AG09319 (cell line): ENCODE data around the gene TSHR.

Experiments
- DNase-seq: peaks from one replicate; pipeline ENCODE4 v3.0.0-alpha.2; 2010; ENCODE audit warnings: low read depth; ENCODE audit errors: extremely low read depth
- CTCF ChIP-seq: IDR thresholded peaks from 2 replicates; pipeline ENCODE4 v1.5.1; 2011; ENCODE audit warnings: low read depth, mild to moderate bottlenecking, inconsistent platforms, low read length, moderate library complexity

TSHR gene

GRCh38 chr14:80965037-80965436, 9.6 kb downstream of the TSHR start:
- DNase-seq: no peak
- TF ChIP-seq CTCF: no peak

GRCh38 chr14:80973931-80974641, 18.7 kb downstream of the TSHR start:
- no peak for TF ChIP-seq CTCF
- no peak for DNase-seq

- TF ChIP-seq CTCF: no peak
- no peak for DNase-seq
Observed at GRCh38 chr14:80974679-80975078, 19.3 kb downstream of the TSHR start.

DNA sequence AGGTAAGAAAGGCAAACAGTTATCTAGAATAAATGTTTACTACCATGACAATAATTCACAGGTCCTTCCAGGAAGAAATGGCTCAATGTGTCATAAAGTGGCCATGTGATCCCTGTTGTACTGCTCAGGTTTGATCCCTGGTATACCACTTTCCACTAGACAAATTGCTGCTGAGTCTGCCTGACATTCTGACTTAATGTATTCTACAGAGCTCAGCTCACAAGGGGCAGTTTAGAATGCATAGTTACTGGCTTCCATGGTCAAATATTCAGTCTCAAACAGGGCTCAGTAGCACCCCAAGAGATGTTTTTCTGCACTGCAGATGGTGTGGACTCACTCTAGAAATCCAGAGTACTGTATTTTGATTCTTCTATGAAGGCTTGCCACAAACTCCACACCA, 21.8 kb downstream of the TSHR start:
- TF ChIP-seq CTCF: no peak
- DNase-seq: no peak

DNA sequence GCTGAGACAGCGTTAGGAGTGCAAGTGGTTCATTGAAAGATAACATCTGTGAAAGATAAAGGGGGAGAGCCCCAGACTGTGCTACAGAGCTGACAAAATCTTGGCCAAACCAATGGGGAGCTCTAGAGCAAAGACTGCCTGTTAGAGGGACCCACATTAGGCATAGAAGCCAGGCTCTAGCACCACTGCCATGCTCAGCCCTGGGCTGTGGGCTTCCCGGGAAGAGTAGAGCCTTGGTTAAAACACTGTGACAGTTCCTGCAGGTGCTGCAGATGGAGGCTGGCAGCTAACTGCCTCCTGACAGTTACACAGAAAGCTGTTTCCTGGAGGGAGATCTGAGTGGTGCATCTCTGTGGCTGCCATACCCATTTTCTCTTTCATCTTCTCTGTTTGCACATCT, 23.0 kb downstream of the TSHR start:
- TF ChIP-seq CTCF: no peak
- no peak for DNase-seq

- DNase-seq: no peak
- no peak for TF ChIP-seq CTCF
Observed at GRCh38 chr14:80979951-80980350, 24.5 kb downstream of the TSHR start.

DNA sequence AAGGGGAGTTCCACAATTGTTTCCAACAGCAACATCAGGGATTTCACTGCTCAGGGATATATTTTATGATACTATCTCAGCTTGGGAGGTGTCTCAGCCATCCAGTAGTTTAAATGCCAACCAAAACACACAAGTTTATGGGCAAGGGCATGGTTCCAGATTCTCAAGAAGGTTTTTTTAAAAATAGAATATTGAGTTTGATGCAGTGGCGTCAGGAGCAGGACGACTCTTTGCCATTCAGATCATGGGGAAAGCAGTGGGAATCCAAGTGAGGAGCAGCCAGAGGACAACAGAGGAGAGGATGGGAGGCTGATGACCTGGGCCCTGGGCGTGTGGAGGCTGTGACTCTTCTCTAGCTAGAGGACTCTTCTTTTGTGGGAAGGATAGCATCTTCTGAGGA, 25.7 kb downstream of the TSHR start:
- TF ChIP-seq CTCF: no peak
- DNase-seq: no peak
